GM19328 (cell line): ENCODE data around the gene CCM2L.

Source experiments
- ATAC-seq: cut with Tn5 transposase; IDR thresholded peaks from one replicate; pipeline ENCODE4 v1.9.1; 2021; ENCODE audit warnings: mild to moderate bottlenecking, moderate library complexity; ENCODE audit not compliant: unreplicated experiment

The CCM2L gene

DNA sequence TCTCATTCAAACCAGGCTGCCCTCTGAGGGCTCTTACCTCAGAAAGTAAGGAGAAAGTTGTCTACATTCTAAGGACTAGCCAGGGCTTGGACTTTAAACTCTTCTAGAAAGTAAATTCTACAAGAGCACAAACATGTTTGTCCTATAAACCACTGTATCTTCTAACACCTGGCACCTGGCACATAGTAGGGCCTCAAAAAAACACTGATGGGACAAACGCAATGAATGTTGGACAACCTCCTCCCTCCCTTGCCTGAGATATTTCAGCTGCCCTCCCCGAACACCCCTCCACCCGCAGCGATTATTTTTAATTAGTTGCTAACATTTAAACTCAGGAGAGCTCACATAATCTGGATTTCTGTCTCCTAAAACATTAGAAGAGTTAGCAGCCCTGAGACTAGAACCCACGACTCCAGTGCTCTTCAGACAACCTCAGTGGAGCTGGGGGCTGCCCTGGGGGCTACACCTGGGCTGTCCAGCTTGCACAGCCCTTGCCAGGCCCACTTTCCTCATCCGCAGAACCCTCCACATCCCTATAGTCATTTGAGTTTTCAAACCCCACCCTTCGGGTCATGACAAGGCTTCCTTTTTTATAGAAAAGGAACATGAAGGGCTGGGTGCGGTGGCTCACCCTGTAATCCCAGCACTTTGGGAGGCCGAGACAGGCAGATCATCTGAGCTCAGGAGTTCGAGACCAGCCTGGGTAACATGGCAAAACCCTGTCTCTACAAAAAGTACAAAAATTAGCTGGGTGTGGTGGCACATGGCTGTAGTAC lies 46.7 kb downstream of the CCM2L start:
- ATAC-seq: no peak

- ATAC-seq: no peak
Measured at GRCh38 chr20:32057656-32058184, 47.5 kb downstream of the CCM2L start.

DNA sequence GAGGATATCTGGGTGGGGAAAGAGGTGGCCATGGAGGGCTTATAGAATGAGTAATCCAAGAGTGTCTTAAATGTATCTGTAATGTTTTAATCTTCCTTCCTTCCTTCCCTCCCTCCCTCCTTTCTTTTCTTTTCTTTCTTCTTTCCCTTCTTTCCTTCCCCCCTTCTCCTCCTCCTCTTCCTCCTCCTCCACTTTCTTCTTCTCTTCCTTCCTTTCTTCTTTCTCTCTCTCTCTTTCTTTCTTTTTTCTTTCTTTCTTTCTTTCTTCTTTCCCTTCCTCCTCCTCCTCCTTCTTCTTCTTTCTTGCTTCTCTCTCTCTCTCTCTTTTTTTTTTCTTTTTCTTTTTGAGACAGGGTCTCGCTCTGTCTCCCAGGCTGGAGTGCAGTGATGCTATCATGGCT lies 49.0 kb downstream of the CCM2L start:
- ATAC-seq: no peak

DNA sequence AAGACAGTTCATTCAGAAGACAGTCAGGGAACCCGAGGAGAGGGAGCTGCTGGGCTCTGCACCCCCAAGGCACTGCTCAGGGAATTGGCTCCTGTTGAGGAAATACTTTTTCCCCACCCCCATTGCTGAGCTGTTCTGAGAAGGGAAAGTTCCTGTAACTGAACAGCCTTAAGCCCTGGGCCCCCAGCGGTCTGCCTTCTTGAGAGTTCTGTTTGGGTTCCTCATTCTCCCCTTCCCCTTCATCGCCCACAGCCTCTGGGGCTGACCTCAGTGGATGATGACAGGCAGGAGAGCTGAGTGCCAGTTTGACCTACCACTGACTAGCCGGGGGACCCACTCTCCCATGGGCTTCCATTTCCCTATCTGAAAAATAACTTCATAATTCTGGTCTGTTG lies 52.5 kb downstream of the CCM2L start:
- ATAC-seq: no peak

DNA sequence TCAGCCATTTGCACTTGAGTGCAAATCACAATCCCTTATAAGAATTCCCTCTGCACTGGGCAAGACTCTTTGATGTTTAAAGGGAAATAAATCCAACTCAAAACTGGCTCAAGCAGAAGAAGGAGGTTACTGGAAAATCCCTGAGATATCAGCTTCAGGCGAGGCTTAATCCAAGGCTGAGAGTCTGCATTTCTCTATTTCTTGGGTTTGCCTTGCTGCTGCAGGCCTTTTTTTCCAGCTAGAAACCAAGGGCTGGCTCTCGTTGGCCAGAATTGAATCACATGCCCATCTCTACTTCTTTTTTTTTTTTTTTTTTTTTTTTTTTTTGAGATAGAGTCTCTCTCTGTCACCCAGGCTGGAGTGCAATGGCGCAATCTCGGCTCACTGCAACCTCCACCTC lies 53.5 kb downstream of the CCM2L start:
- ATAC-seq: no peak

GRCh38 chr20:32064667-32065066 lies 54.4 kb downstream of the CCM2L start:
- no peak for ATAC-seq

DNA sequence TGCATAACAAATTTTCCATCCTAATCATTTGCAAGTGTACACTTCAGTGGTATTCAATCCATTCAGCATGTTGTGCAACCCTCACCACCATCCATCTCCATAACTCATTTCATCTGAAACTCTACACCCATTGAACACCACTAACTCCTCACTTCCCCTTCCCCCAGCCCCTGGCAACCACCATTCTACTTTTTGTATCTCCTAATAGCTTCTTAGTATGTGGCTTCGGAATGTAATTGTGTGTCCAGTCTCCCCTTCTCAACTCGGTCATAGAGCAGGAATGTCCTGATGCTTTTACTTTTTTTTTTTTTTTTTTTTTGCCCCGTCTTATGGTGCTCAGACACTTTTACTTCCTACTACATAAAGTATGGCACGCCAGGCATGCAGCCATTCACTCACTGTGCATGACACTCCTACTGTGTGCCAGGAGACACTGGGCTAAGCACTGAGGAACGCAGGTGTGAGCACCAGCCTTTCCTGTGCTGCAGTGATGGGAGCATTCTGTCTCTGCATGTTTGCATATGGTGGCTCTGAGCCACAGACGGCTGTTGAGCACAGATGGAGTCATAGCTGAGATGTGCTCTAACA lies 57.1 kb downstream of the CCM2L start:
- ATAC-seq: no peak

GRCh38 chr20:32068174-32068573 lies 57.9 kb downstream of the CCM2L start:
- ATAC-seq: no peak

DNA sequence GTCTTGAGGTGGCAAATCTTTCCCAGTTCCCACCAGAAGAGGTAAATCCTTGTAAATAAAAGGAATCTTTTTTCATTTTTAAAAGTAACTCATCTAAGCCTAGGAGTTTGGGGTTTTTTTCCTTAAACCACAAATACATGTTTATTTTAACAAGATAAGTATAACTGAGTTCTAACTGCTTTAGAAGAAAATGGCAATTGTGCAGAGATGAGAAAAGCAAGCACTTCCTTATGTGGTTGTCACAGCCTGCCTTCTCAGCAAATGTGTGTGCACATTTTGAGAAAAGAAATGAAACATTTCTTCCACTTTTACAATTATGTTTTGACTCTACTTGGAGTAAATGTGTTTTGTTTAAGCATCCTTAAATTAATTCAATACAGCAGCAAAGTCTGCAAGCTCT lies 59.5 kb downstream of the CCM2L start:
- no peak for ATAC-seq

DNA sequence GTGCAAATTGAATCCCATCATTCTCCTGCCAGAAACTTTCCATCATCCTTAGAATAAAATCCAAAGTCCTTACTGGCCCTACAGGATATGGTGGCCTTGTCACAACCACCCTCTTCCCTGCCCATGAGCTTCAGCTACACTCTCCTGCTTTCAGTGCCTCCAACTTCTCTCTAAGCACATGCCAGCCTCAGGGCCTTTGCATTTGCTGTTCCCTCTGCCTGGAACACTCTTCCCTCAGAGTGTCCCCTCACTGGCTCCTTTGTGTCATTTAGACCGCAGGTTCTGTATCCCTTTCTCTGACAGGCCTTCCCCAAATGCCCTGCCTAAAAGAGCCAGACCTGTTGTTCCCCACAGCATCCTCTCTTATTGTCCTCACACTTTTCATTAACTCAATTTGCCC lies 60.0 kb downstream of the CCM2L start:
- ATAC-seq: no peak

GRCh38 chr20:32070690-32071213 lies 60.5 kb downstream of the CCM2L start:
- no peak for ATAC-seq

DNA sequence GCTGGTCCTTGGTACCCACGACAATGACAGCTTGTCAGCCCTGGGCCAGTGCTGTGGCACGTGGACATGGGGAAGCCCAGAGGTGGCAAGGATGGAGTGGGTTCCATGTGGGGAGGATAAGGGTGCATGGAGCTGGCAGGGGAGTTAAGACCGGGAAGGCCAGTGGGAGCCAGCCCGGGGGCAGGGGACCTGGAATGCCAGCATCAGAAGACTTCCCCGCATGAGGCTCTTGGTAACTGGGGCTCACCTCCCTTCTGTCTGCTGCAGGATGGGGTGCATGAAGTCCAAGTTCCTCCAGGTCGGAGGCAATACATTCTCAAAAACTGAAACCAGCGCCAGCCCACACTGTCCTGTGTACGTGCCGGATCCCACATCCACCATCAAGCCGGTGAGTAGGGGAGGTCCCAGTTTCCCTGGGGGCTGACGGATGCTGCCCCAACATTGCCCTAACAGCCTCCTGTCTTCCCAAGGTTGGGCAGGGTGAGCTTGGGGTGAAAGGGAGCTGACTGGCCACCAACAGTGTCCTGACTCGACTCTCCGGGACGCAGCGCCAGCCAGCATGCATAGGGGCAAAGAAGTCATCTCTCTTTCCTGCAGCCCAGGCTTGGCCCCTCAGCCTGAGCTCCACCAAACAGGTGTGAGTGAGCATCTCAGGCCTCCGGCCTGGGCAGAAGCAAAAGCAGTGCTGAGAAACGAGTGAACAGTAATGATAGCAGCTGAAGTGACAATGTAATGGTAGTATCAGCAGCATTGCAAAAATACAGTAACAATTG lies 61.3 kb downstream of the CCM2L start:
- ATAC-seq: no peak

GRCh38 chr20:32072168-32072750 lies 62.0 kb downstream of the CCM2L start:
- no peak for ATAC-seq

- ATAC-seq: no peak
Measured at GRCh38 chr20:32075534-32075933, 65.3 kb downstream of the CCM2L start.

- ATAC-seq: no peak
Measured at GRCh38 chr20:32077190-32077589, 67.0 kb downstream of the CCM2L start.

GRCh38 chr20:32078322-32078721 lies 68.1 kb downstream of the CCM2L start:
- ATAC-seq: no peak

- no peak for ATAC-seq
Measured at GRCh38 chr20:32078791-32079190, 68.6 kb downstream of the CCM2L start.

DNA sequence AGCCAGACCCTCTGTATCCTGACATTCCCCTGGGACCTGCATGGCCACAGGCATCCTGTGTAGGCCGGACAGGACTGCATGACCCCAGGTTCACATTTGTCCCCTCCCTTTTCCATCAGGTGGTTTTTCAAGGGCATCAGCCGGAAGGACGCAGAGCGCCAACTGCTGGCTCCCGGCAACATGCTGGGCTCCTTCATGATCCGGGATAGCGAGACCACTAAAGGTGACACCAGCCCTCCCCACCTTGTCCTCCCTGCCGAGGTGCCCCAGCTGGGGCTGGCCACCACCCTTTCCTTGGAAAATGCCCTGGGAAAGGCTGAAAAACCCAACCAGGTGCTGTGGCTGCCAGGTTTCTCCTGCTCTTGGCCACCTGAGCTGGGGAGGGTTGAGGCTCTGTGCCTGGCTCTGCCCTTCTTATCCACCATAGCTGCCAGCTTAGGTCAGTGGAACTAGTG lies 69.4 kb downstream of the CCM2L start:
- no peak for ATAC-seq

DNA sequence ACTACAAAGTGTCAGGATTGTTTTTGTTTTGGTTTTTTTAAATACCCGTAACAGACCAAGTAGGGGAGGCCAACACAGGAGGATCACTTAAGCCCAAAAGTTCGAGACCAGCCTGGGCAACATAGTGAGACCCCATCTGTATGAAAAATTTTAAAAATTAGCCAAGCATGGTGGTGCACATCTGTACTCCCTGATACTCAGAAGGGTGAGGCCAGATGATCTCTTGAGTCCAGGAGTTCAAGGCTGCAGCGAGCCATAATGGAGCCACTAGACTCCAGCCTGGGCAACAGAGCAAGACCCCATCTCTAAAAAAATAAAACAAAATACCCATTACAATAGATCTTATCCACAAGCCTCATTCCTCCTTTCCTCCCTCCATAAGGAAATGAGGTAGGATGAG lies 70.5 kb downstream of the CCM2L start:
- ATAC-seq: no peak
